ENCODE data around the gene ADAM11.

DNA sequence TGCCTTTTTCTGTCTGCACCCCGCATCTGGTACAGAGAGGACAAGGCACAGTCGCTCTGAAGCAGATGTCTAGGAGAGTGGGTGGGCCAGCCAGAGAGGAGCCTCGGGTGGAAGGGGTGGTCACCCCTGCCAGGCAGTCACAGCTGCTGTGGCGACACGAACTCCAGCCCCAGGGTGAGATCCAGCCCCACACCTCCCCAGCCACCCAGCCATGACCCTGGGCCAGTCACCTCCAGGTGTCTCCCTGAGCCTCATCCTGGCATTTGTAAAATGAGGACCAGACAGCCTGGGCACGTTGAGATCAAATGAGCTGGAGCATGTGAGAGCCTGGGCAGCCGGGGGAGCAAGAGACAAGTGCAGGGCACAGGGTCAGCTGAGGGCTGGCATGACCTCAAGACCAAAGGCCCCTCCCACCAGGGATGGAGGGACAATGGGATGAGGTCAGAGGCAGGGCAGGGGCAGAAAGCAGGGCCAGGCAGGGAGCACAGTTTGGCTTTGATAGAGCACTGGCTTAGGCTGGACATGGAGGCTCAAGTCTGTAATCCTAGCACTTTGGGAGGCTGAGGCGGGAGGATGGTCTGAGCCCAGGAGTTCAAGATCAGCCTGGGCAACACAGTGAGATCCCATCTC lies 7.7 kb downstream of the ADAM11 start:
- TF ChIP-seq POLR2A (IDR thresholded peaks at IDR 0.05): no peak
- TF ChIP-seq, protein P1, sequence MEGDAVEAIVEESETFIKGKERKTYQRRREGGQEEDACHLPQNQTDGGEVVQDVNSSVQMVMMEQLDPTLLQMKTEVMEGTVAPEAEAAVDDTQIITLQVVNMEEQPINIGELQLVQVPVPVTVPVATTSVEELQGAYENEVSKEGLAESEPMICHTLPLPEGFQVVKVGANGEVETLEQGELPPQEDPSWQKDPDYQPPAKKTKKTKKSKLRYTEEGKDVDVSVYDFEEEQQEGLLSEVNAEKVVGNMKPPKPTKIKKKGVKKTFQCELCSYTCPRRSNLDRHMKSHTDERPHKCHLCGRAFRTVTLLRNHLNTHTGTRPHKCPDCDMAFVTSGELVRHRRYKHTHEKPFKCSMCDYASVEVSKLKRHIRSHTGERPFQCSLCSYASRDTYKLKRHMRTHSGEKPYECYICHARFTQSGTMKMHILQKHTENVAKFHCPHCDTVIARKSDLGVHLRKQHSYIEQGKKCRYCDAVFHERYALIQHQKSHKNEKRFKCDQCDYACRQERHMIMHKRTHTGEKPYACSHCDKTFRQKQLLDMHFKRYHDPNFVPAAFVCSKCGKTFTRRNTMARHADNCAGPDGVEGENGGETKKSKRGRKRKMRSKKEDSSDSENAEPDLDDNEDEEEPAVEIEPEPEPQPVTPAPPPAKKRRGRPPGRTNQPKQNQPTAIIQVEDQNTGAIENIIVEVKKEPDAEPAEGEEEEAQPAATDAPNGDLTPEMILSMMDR (IDR thresholded peaks at IDR 0.05): no peak

Data from Peyer's patch (tissue), 4 donors.